Stomach (tissue), 9 donors: ENCODE results near the gene MAP3K13. TPM values are rescaled to one million over a fixed set of nuclear protein-coding genes. Genes with fewer than 3 reads are reported as not detected.

Source experiments
- DNase-seq, 2 donors: peaks; one replicate each; pipeline versions ENCODE4 v3.0.0 to v3.0.0-alpha.2; 2013 to 2019
- H3K27ac ChIP-seq, 5 donors: fragments of 200-600 bp in 4 of 5; sonication (generic) in 4 of 5; one replicate each; pipeline ENCODE4 v1.5.1; 2013 to 2019; ENCODE audit warnings: mild to moderate bottlenecking in 1 of 5, moderate library complexity in 1 of 5
- H3K27me3 ChIP-seq, 3 donors: fragments of 200-600 bp; sonication (generic); one replicate each; pipeline ENCODE4 v1.5.1; 2017 to 2019; ENCODE audit warnings: mixed run types in 1 of 3
- H3K36me3 ChIP-seq, 4 donors: fragments of 200-600 bp; sonication (generic); 1 replicate in 3 of 4; 2 replicates in 1 of 4; pipeline ENCODE4 v1.5.1; 2016 to 2019
- H3K4me1 ChIP-seq, 4 donors: fragments of 200-600 bp; sonication (generic); one replicate each; pipeline ENCODE4 v1.5.1; 2016 to 2019
- H3K4me3 ChIP-seq, 4 donors: fragments of 200-600 bp; sonication (generic) in 3 of 4; one replicate each; pipeline ENCODE4 v1.5.1; 2016 to 2019; ENCODE audit warnings: mild to moderate bottlenecking in 1 of 4
- H3K9me3 ChIP-seq, 4 donors: fragments of 200-600 bp; sonication (generic); one replicate each; pipeline ENCODE4 v1.5.1; 2016 to 2019
- CTCF ChIP-seq, 7 experiments: fragments of 450-650 bp in 4 of 7; fragments of 200-600 bp in 3 of 7; sonication (generic) in 3 of 7; IDR thresholded peaks; one replicate each; pipeline ENCODE4 v1.5.1; 2016 to 2019; ENCODE audit warnings: antibody characterized with exemption in 7 of 7, control low read depth in 2 of 7, mild to moderate bottlenecking in 1 of 7
- EP300 ChIP-seq: sonication (generic); formaldehyde crosslinking; IDR thresholded peaks from one replicate; pipeline ENCODE4 v1.6.1; 2017; ENCODE audit warnings: antibody characterized with exemption
- POLR2A ChIP-seq, 4 donors: fragments of 450-650 bp; IDR thresholded peaks; one replicate each; pipeline ENCODE4 v1.6.1; 2016; ENCODE audit warnings: antibody characterized with exemption in 4 of 4, control low read depth in 2 of 4, mild to moderate bottlenecking in 1 of 4, moderate library complexity in 1 of 4
- POLR2AphosphoS5 ChIP-seq, 3 donors: sonication (generic); formaldehyde crosslinking; IDR thresholded peaks; one replicate each; pipeline ENCODE4 v1.6.1; 2016; ENCODE audit warnings: antibody characterized with exemption in 3 of 3
- WGBS, 5 donors: extraction: QIAGEN DNeasy Blood & Tissue Kit in 3 of 5; methylation state at CpG; one replicate each; pipeline versions ENCODE4 v1.1.5 to v1.1.7; 2013 to 2018; 5-methylcytosine and 5-hydroxymethylcytosine counted together
- intact Hi-C: fragments of 100-400 bp; cut with DNase I; formaldehyde crosslinking; loops from one replicate; pipeline ENCODE4 v1.15.1; 2023; ENCODE audit warnings: low total_unique reads
- polyA plus RNA-seq, 3 donors: library from polyadenylated mRNA; stranded (reverse); fragments of 200-250 nt; gene quantifications; one replicate each; pipeline ENCODE4 v1.2.3, GENCODE V29; 2013
- total RNA-seq, 5 donors: library from RNA; depleted of rRNA; stranded (reverse); fragments of >200 nt; gene quantifications; one replicate each; pipeline versions ENCODE4 v1.1.0 to v1.2.3, GENCODE V29; 2014 to 2016
- donor health status: healthy with polysubstance abuse.
- donor health status: Bipolar disorder and iron deficiency.
- donor health status: healthy.

Gene MAP3K13
- total and polyA plus RNA-seq, 8 donors: 11.7 to 315 (median 31.0) TPM

GRCh38 chr3:185486394-185486793 lies 123.5 kb downstream of the MAP3K13 start:
- intact Hi-C loops: no loop called here
- Histone ChIP-seq H3K4me1 (no peaks in the 10 kb centered on the region), H3K27ac (no peak overlapping the region), H3K36me3 (peaks cover 6 to 97% (median 93%) of the 10 kb centered on the region in 4 donors), H3K27me3 (no peaks in the 10 kb centered on the region), H3K9me3 (no peaks in the 10 kb centered on the region), H3K4me3 (no peak overlapping the region)
- DNase-seq: no peak
- TF ChIP-seq POLR2AphosphoS5 (IDR thresholded peaks at IDR 0.05) (no peak), CTCF (IDR thresholded peaks at IDR 0.05) (no peak), POLR2A (IDR thresholded peaks at IDR 0.05) (no peak), EP300 (no peak)
- WGBS, 5 donors: 94 to 98% (median 95%) methylated on average over 5 of the region's 5 CpGs

GRCh38 chr3:185488465-185488864 lies 125.5 kb downstream of the MAP3K13 start:
- no peak overlapping the region for H3K4me3 ChIP-seq
- H3K27me3 ChIP-seq: no peaks in the 10 kb centered on the region
- H3K4me1 ChIP-seq: no peaks in the 10 kb centered on the region
- DNase-seq: no peak
- intact Hi-C loops: no loop called here
- 92 to 98% (median 94%) methylated on average over 3 to 5 of the region's 5 CpGs for WGBS, 5 donors
- TF ChIP-seq CTCF (IDR thresholded peaks at IDR 0.05) (no peak), POLR2A (IDR thresholded peaks at IDR 0.05) (no peak), EP300 (no peak), POLR2AphosphoS5 (IDR thresholded peaks at IDR 0.05) (no peak)
- H3K27ac ChIP-seq: no peak overlapping the region
- H3K9me3 ChIP-seq: no peaks in the 10 kb centered on the region
- peaks cover 6 to 98% (median 93%) of the 10 kb centered on the region in 4 donors for H3K36me3 ChIP-seq

GRCh38 chr3:185489462-185489861 lies 126.5 kb downstream of the MAP3K13 start:
- peak in 1 of 2 donors; percentile 35 for DNase-seq

GRCh38 chr3:185490241-185490640 lies 127.3 kb downstream of the MAP3K13 start:
- no peaks in the 10 kb centered on the region for H3K9me3 ChIP-seq
- no peak overlapping the region for H3K27ac ChIP-seq
- no peak overlapping the region for H3K4me3 ChIP-seq
- TF ChIP-seq CTCF (IDR thresholded peaks at IDR 0.05) (no peak), POLR2A (IDR thresholded peaks at IDR 0.05) (no peak), POLR2AphosphoS5 (IDR thresholded peaks at IDR 0.05) (no peak), EP300 (no peak)
- peaks cover 17 to 100% (median 99%) of the 10 kb centered on the region in 4 donors for H3K36me3 ChIP-seq
- no peaks in the 10 kb centered on the region for H3K4me1 ChIP-seq
- no peak for DNase-seq
- 84 to 90% (median 87%) methylated on average over 4 of the region's 4 CpGs for WGBS, 5 donors
- intact Hi-C loops: no loop called here
- H3K27me3 ChIP-seq: no peaks in the 10 kb centered on the region

More at GRCh38 chr3:185489462-185489861, 126.5 kb downstream of the MAP3K13 start:
- no peaks in the 10 kb centered on the region for H3K27me3 ChIP-seq
- TF ChIP-seq POLR2A (IDR thresholded peaks at IDR 0.05) (no peak), CTCF (IDR thresholded peaks at IDR 0.05) (no peak), EP300 (no peak), POLR2AphosphoS5 (IDR thresholded peaks at IDR 0.05) (no peak)
- intact Hi-C loops: no loop called here
- 34 to 86% (median 51%) methylated on average over 3 of the region's 3 CpGs for WGBS, 5 donors
- no peak overlapping the region for H3K4me3 ChIP-seq
- no peaks in the 10 kb centered on the region for H3K4me1 ChIP-seq
- no peak overlapping the region for H3K27ac ChIP-seq
- peaks cover 14 to 100% (median 97%) of the 10 kb centered on the region in 4 donors for H3K36me3 ChIP-seq
- H3K9me3 ChIP-seq: no peaks in the 10 kb centered on the region
